PFSK-1 (cell line): ENCODE data around the gene PHF24.

Experiments
- FOXP2 ChIP-seq: optimal IDR thresholded peaks from 2 replicates; pipeline ENCODE3; 2011; ENCODE audit warnings: borderline replicate concordance, control low read depth, inconsistent platforms; ENCODE audit not compliant: insufficient read depth; ENCODE audit errors: extremely low read length, extremely low read depth
- POLR2AphosphoS5 ChIP-seq: IDR thresholded peaks from 2 replicates; pipeline ENCODE4 v1.6.1; 2012; ENCODE audit warnings: low read depth, mild to moderate bottlenecking, control low read depth, low read length, moderate library complexity
- REST ChIP-seq, 2 experiments: IDR thresholded peaks; 2 replicates each; pipeline versions ENCODE4 v1.6.1 to v1.8.0; 2011 to 2012; ENCODE audit warnings: low read depth in 2 of 2, low read length in 2 of 2, control low read depth in 1 of 2, inconsistent platforms in 1 of 2, mild to moderate bottlenecking in 1 of 2, moderate library complexity in 1 of 2; ENCODE audit not compliant: insufficient read depth in 1 of 2
- SIN3A ChIP-seq: IDR thresholded peaks from 2 replicates; pipeline ENCODE4 v1.6.1; 2012; ENCODE audit warnings: mild to moderate bottlenecking, low read length, moderate library complexity, borderline replicate concordance; ENCODE audit not compliant: insufficient read depth
- TAF1 ChIP-seq: IDR thresholded peaks from 2 replicates; pipeline ENCODE4 v1.6.1; 2012; ENCODE audit warnings: low read length, control low read depth, borderline replicate concordance; ENCODE audit not compliant: insufficient read depth

- TF ChIP-seq SIN3A (no peak), POLR2AphosphoS5 (no peak), REST (IDR thresholded peaks at IDR 0.05; ENCODE audit: insufficient read depth in 1 of 2, low read depth in 2 of 2, low read length in 2 of 2) (no peak), TAF1 (no peak), FOXP2 (no peak)
Measured at GRCh38 chr9:34994260-34994899, 36.3 kb downstream of the PHF24 start.
